Gastrocnemius medialis (tissue), 4 donors: ENCODE data around the gene SESN3.

Experiments
- POLR2A ChIP-seq, 2 donors: fragments of 450-650 bp; IDR thresholded peaks; one replicate each; pipeline ENCODE4 v1.6.1; 2017; ENCODE audit warnings: antibody characterized with exemption in 2 of 2, mild to moderate bottlenecking in 2 of 2, moderate library complexity in 2 of 2
- TF ChIP-seq, protein P1 (sequence below), 5 experiments: fragments of 450-650 bp in 3 of 5; fragments of 200-600 bp in 2 of 5; sonication (generic) in 2 of 5; IDR thresholded peaks in 4 of 5; conservative IDR thresholded peaks in 1 of 5; 1 replicate in 4 of 5; 2 replicates in 1 of 5; pipeline ENCODE4 v1.5.1; 2016 to 2019; ENCODE audit warnings: antibody characterized with exemption in 5 of 5, mild to moderate bottlenecking in 3 of 5, moderate library complexity in 3 of 5

DNA sequence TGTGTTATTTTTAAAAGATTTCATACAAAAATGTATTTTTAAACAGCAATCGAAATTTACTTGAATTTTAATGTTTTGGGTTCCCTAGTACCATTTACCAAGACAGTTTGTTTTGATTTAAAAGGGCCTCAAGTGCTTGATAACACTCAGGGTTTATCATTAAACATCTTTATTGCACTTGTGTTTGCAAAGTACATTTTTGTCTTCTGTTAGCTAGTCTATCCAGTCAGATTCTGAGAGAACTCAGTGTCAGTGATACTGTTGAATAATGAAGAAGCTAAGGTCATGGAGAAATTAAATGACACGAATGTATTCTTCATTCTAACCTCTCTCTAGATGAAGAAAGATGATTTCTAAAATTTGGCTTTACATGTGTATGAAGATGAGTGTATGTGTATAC is 12.7 kb upstream of the SESN3 start:
- TF ChIP-seq, protein P1, sequence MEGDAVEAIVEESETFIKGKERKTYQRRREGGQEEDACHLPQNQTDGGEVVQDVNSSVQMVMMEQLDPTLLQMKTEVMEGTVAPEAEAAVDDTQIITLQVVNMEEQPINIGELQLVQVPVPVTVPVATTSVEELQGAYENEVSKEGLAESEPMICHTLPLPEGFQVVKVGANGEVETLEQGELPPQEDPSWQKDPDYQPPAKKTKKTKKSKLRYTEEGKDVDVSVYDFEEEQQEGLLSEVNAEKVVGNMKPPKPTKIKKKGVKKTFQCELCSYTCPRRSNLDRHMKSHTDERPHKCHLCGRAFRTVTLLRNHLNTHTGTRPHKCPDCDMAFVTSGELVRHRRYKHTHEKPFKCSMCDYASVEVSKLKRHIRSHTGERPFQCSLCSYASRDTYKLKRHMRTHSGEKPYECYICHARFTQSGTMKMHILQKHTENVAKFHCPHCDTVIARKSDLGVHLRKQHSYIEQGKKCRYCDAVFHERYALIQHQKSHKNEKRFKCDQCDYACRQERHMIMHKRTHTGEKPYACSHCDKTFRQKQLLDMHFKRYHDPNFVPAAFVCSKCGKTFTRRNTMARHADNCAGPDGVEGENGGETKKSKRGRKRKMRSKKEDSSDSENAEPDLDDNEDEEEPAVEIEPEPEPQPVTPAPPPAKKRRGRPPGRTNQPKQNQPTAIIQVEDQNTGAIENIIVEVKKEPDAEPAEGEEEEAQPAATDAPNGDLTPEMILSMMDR (IDR thresholded peaks at IDR 0.05 in 4 of 5, conservative IDR thresholded peaks at IDR 0.05 in 1 of 5), result no peak
- TF ChIP-seq POLR2A (IDR thresholded peaks at IDR 0.05), result no peak
